Lung (tissue), 16 donors: Measurements from ENCODE around the gene ZNF562. TPM values are rescaled to one million over a fixed set of nuclear protein-coding genes. Genes with fewer than 3 reads are reported as not detected.

Source experiments
- ATAC-seq: fragments of 200-7000 bp; cut with Tn5 transposase; one replicate; pipeline ENCODE4 v1.9.1; 2020; ENCODE audit warnings: moderate number of reproducible peaks; ENCODE audit not compliant: insufficient read depth, low FRiP score
- DNase-seq, 3 donors: peaks; one replicate each; pipeline ENCODE4 v3.0.0-alpha.2; 2013 to 2017
- H3K27ac ChIP-seq, 2 donors: one replicate each; pipeline ENCODE4 v1.5.1; 2013; ENCODE audit warnings: mild to moderate bottlenecking in 2 of 2, moderate library complexity in 2 of 2, control low read depth in 1 of 2, inconsistent platforms in 1 of 2, low read depth in 1 of 2, low read length in 1 of 2
- H3K27me3 ChIP-seq, 3 donors: one replicate each; pipeline ENCODE4 v1.5.1; 2013; ENCODE audit warnings: low read length in 2 of 3; ENCODE audit not compliant: control insufficient read depth in 3 of 3, insufficient read depth in 3 of 3
- H3K36me3 ChIP-seq, 4 donors: one replicate each; pipeline ENCODE4 v1.5.1; 2013; ENCODE audit warnings: low read length in 4 of 4, mild to moderate bottlenecking in 1 of 4, moderate library complexity in 1 of 4; ENCODE audit not compliant: control insufficient read depth in 4 of 4, insufficient read depth in 4 of 4
- H3K4me1 ChIP-seq, 5 donors: one replicate each; pipeline ENCODE4 v1.5.1; 2013; ENCODE audit warnings: low read length in 5 of 5, mild to moderate bottlenecking in 2 of 5, moderate library complexity in 1 of 5; ENCODE audit not compliant: control insufficient read depth in 5 of 5, insufficient read depth in 5 of 5
- H3K4me3 ChIP-seq: one replicate; pipeline ENCODE4 v1.5.1; 2013; ENCODE audit warnings: mild to moderate bottlenecking, control low read depth, moderate library complexity
- H3K9ac ChIP-seq, 2 donors: one replicate each; pipeline ENCODE4 v1.5.1; 2013; ENCODE audit warnings: low read length in 2 of 2, control low read depth in 1 of 2; ENCODE audit not compliant: insufficient read depth in 1 of 2
- H3K9me3 ChIP-seq, 4 donors: one replicate each; pipeline ENCODE4 v1.5.1; 2013; ENCODE audit warnings: low read length in 3 of 4, mild to moderate bottlenecking in 1 of 4, moderate library complexity in 1 of 4; ENCODE audit not compliant: control insufficient read depth in 4 of 4, insufficient read depth in 3 of 4
- CTCF ChIP-seq: IDR thresholded peaks from 2 replicates; pipeline ENCODE4 v1.5.1; 2012; ENCODE audit warnings: mild to moderate bottlenecking; ENCODE audit errors: control extremely low read depth, extremely low read depth
- WGBS, 2 donors: extraction: QIAGEN DNeasy Blood & Tissue Kit; methylation state at CpG; one replicate each; pipeline ENCODE4 v1.1.7; 2013; 5-methylcytosine and 5-hydroxymethylcytosine counted together
- long read RNA-seq, 5 donors: transcript quantifications; one replicate each; lab custom pipeline, GENCODE V29; 2026
- polyA plus RNA-seq, 2 donors: library from polyadenylated mRNA; stranded (reverse); fragments of 200-250 nt; gene quantifications; one replicate each; pipeline ENCODE4 v1.2.1, GENCODE V29; 2013
- total RNA-seq, 2 donors: library from RNA; depleted of rRNA in 1 of 2; stranded (reverse); fragments of >200 nt in 1 of 2; gene quantifications; one replicate each; pipeline ENCODE4 v1.2.1, GENCODE V29; 2014 to 2021
- donor health status: control.
- donor health status: control.
- donor health status: Bipolar disorder and iron deficiency.
- donor health status: healthy.
- donor health status: DM: yes; HTN: yes; CAD: no.

The ZNF562 gene
- total RNA-seq, result 10 to 100 TPM; 26.8 to 45.9 TPM
- 1 to 10 TPM; 6.2 to 9.8 TPM for polyA plus RNA-seq
- long read RNA-seq, donor 1, partial matches to known transcripts, result 0 of 3 reads
- long read RNA-seq, donor 1, other reads (novel, unspliced or antisense), result 0 of 3 reads
- long read RNA-seq, donor 2, partial matches to known transcripts, result 0 of 5 reads
- long read RNA-seq, donor 2, other reads (novel, unspliced or antisense), result 5 of 5 reads
- long read RNA-seq, donor 3, partial matches to known transcripts, result 0 of 1 reads
- long read RNA-seq, donor 3, other reads (novel, unspliced or antisense), result 0 of 1 reads
- long read RNA-seq, donor 4, partial matches to known transcripts, result 0 of 1 reads
- long read RNA-seq, donor 4, other reads (novel, unspliced or antisense), result 0 of 1 reads
- long read RNA-seq, donor 5, partial matches to known transcripts, result 0 of 2 reads
- long read RNA-seq, donor 5, other reads (novel, unspliced or antisense), result 0 of 2 reads

DNA sequence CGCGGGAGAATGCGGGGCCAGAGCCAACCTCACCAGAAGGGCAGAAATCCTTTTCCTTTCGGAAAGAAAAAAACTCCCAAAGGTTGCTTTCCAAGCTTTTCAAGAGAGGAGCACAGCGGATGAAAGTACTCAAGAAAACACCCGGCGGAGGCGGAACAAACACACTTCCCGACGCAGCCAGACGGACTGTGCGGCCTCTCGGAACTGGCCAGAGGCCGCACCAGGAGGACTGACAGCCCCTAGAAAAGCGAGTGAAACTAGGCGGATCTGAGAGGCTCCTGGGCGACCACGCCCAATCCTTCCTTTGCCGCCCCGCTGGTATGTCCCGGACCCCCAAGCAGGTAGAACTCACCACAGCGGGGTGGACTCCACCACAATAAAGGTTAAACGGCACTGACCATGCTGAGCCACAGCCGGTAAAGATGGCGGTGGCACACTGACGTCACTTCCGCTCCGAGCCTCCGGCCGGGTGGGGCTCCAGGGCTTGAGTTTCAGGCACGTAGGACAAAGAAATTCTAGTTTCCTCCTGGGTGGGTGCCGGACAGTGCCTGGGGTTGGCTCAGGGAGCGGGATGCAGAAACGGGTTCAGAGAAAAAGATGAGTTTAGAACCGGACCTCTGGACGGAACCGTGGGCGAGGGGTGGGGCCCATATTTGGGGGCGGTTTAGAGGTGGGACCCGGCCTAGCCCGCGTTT, at the start of gene ZNF562:
Gene ZNF562, minus strand, starts transcription at position 438 of the 695 bp plus-strand sequence. CDS start 14,356 bp downstream, outside the sequence.
- Histone ChIP-seq H3K9ac (peak within 1 kb of the TSS; percentile 87 to 89), H3K27ac (peak within 1 kb of the TSS; percentile 91 to 93), H3K36me3 (peaks cover 4 to 28% (median 8%) of the 10 kb centered on the region in 4 donors), H3K27me3 (no peaks in the 10 kb centered on the region), H3K9me3 (peaks cover 2 to 23% (median 6%) of the 10 kb centered on the region in 4 donors), H3K4me1 (peaks cover 0 to 1% (median 0%) of the 10 kb centered on the region in 5 donors), H3K4me3 (peak within 1 kb of the TSS; percentile 72)
- DNase-seq (peak; percentile 95 to 96 (median 95)), ATAC-seq (peak; percentile 91)
- no peak for TF ChIP-seq CTCF
- 1 to 3% methylated on average over 42 of the region's 42 CpGs for WGBS, 2 donors

DNA sequence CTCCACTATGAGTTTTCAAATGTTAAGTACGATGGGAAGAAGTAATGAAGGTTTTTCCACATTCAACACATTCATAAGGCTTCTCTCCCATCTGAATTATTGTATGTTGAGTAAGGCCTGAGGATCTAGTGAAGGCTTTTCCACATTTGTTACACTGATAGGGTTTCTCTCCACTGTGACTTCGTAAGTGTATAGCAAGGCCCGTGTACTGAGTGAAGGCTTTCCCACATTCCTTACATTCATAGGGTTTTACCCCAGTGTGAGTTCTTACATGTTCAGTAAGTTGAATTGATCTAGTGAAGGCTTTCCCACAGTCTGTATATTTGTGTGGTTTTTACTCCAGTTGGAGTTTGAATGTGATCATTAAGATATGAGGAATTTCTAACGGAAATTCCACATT, 49.3 kb upstream of the ZNF562 start:
- Histone ChIP-seq H3K9me3 (peaks cover 0 to 3% (median 0%) of the 10 kb centered on the region in 4 donors), H3K4me3 (no peak overlapping the region), H3K9ac (no peak overlapping the region), H3K36me3 (no peaks in the 10 kb centered on the region), H3K27ac (no peak overlapping the region), H3K27me3 (no peaks in the 10 kb centered on the region), H3K4me1 (no peaks in the 10 kb centered on the region)
- ATAC-seq (no peak), DNase-seq (no peak)
- WGBS, 2 donors, result 95 to 96% methylated on average over 4 of the region's 4 CpGs
- TF ChIP-seq CTCF, result no peak

- no peak overlapping the region for H3K4me3 ChIP-seq
- no peaks in the 10 kb centered on the region for H3K4me1 ChIP-seq
- DNase-seq (no peak), ATAC-seq (no peak)
- no peak overlapping the region for H3K9ac ChIP-seq
- no peaks in the 10 kb centered on the region for H3K36me3 ChIP-seq
- TF ChIP-seq CTCF, result no peak
- 23 to 35% methylated on average over 6 of the region's 6 CpGs for WGBS, 2 donors
- no peak overlapping the region for H3K27ac ChIP-seq
- peaks cover 0 to 3% (median 0%) of the 10 kb centered on the region in 4 donors for H3K9me3 ChIP-seq
- no peaks in the 10 kb centered on the region for H3K27me3 ChIP-seq
Measured at GRCh38 chr19:9721861-9722260, 47.0 kb upstream of the ZNF562 start.
